ENCODE data around the gene WDR19.
"Not testable (repeated sequence)": the region's sequence is repeated elsewhere in the genome, so short reads cannot be mapped to it uniquely, and the experiment has no call there.

Gene WDR19

DNA sequence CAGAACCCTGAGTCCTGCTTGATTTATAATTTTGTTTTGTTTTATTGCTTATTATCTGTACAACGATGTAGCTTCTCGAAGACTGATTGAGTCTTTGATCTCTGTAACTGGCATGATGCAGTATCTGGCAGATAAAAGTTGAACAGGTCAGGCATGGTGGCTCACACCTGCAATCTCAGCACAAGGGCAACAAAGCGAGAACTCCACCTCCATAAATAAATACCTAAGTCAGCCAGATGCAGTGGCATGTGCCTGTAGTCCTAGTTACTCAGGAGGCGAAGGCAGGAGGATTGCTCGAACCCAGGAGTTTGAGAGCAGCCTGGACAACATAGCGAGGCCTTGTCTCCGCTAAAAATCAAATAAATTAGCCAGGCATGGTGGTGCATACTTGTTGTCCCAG lies 15.7 kb upstream of the WDR19 start:
- TF ChIP-seq, protein P1, sequence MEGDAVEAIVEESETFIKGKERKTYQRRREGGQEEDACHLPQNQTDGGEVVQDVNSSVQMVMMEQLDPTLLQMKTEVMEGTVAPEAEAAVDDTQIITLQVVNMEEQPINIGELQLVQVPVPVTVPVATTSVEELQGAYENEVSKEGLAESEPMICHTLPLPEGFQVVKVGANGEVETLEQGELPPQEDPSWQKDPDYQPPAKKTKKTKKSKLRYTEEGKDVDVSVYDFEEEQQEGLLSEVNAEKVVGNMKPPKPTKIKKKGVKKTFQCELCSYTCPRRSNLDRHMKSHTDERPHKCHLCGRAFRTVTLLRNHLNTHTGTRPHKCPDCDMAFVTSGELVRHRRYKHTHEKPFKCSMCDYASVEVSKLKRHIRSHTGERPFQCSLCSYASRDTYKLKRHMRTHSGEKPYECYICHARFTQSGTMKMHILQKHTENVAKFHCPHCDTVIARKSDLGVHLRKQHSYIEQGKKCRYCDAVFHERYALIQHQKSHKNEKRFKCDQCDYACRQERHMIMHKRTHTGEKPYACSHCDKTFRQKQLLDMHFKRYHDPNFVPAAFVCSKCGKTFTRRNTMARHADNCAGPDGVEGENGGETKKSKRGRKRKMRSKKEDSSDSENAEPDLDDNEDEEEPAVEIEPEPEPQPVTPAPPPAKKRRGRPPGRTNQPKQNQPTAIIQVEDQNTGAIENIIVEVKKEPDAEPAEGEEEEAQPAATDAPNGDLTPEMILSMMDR (IDR thresholded peaks at IDR 0.05; ENCODE audit: extremely low read depth, missing control alignments): no peak
- DNase-seq (ENCODE audit: low spot score): no peak

DNA sequence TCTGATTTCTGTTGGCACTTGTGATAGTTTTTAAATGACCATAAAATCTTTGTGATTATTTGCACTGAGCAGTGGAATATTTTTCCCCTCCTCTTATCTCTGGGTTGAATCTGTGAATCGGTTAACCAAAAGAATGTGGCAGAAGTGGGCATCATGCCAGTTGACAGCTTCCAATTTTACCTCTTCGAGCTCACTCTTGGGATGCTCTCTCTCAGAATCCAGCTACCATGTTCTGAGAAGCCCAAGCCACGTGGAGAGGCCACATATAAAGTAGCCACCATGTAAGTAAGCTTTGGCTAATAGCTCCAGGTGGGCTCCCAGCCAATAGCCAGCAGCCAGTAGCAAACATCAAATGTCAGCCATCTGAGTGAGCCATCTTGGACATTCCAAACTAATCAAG lies 12.9 kb upstream of the WDR19 start:
- no peak for DNase-seq (ENCODE audit: low spot score)
- TF ChIP-seq, protein P1 (IDR thresholded peaks at IDR 0.05; ENCODE audit: extremely low read depth, missing control alignments): no peak

GRCh38 chr4:39170301-39170700 lies 12.0 kb upstream of the WDR19 start:
- no peak for DNase-seq (ENCODE audit: low spot score)
- TF ChIP-seq, protein P1 (IDR thresholded peaks at IDR 0.05; ENCODE audit: extremely low read depth, missing control alignments): no peak

DNA sequence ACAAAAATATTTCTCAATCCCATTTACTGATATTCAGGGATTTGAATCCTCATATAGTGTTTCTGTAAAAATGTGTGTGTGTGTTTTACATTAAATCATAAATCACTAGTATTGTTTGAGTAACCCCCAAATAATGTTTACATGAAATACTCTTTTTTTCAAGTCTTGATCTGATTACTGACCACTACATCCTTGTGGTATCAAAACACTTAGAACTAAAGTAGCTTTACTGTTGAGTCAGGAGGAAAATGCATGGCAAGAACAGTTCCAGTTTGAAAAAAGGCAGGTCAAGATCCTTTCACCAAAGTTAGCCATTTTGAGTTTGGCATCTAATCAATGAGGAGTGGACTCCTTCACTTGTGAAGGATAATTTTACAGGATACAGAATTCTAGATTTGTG lies 3.6 kb upstream of the WDR19 start:
- DNase-seq (ENCODE audit: low spot score): no peak
- TF ChIP-seq, protein P1 (IDR thresholded peaks at IDR 0.05; ENCODE audit: extremely low read depth, missing control alignments): no peak

- no peak for DNase-seq (ENCODE audit: low spot score)
- TF ChIP-seq, protein P1 (IDR thresholded peaks at IDR 0.05; ENCODE audit: extremely low read depth, missing control alignments): no peak
Measured at GRCh38 chr4:39179681-39180080, 2.6 kb upstream of the WDR19 start.

DNA sequence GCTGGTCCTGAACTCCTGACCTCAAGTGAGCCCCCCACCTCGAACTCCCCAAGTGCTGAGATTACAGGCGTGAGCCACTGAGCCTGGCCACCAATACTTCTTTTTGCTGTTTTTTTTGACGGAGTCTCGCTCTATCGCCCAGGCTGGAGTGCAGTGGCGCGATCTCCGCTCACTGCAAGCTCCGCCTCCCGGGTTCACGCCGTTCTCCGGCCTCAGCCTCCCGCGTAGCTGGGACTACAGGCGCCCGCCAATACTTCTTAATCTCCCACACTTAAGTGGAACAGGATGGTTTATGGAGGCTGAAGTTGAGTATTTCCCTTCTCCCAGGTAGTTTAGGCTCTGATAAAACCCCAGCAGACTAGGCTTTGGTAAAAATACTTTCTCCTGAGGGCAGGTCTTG lies 1.7 kb upstream of the WDR19 start:
- DNase-seq (ENCODE audit: low spot score): not testable (repeated sequence)

- no peak for DNase-seq (ENCODE audit: low spot score)
- TF ChIP-seq, protein P1 (IDR thresholded peaks at IDR 0.05; ENCODE audit: extremely low read depth, missing control alignments): no peak
Measured at GRCh38 chr4:39181520-39181904, 817 bp upstream of the WDR19 start.

DNA sequence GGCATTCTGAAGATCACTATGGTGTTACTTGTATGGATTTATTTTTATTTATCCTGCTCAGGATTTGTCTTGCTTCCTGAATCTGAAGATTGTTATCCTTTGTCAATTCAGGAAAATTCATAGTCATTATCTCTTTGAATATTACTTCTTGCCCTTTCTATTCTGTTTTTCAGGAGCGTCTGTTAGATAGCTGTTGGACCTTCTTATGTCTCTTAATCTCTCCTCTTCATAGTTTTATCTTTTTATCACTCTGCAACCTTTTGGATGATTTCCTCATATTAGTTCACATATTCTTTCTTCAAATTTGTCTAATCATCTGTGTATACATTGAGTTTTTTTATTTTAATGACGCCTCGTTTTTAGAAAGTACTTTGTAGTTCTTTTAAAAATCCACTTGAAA lies 19.6 kb downstream of the WDR19 start:
- TF ChIP-seq, protein P1 (IDR thresholded peaks at IDR 0.05; ENCODE audit: extremely low read depth, missing control alignments): no peak
- DNase-seq (ENCODE audit: low spot score): no peak
